ENCODE results near the gene FPGS. TPM values are rescaled to one million over a fixed set of nuclear protein-coding genes. Genes with fewer than 3 reads are reported as not detected.
A peak's percentile ranks its signal among the peaks of the same experiment; 100 is the strongest.

The FPGS gene
- polyA plus RNA-seq, 3 donors = 35.6 to 42.0 (median 39.4) TPM

DNA sequence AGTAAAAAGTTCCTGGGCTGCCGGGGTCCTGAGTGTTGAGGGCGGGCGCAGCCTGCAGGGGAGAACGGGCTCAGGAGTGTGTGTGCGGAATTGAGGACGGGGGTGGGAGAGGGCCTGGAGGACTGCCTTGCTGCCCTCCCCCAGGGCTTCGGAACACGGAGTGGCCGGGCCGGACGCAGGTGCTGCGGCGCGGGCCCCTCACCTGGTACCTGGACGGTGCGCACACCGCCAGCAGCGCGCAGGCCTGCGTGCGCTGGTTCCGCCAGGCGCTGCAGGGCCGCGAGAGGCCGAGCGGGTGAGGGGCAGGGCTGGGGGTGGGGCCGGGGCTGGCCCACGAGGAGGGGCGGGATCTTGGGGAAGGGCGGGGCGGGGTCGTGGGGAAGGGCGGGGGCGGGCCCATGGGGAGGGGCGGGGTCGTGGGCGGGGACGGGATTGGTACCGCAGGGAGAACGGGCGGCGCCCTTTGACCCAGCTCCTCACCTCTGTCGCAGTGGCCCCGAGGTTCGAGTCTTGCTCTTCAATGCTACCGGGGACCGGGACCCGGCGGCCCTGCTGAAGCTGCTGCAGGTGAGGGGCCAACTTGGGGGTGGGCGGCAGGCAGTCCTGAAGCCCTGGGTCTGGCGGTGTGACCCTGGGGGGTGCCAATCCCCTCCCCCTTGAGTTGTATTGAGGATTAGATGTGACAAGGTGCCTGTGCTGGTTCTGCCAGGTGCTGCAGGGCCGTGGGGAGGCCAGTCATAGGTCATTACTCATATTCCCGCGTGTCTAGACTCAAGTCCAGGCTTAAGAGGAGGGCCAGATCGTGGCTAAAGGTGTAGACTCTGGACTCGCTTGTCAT, 7.1 kb downstream of the FPGS start:
- DNase-seq (ENCODE audit: low read depth in 3 of 3, low spot score in 2 of 3) = no peak

DNA sequence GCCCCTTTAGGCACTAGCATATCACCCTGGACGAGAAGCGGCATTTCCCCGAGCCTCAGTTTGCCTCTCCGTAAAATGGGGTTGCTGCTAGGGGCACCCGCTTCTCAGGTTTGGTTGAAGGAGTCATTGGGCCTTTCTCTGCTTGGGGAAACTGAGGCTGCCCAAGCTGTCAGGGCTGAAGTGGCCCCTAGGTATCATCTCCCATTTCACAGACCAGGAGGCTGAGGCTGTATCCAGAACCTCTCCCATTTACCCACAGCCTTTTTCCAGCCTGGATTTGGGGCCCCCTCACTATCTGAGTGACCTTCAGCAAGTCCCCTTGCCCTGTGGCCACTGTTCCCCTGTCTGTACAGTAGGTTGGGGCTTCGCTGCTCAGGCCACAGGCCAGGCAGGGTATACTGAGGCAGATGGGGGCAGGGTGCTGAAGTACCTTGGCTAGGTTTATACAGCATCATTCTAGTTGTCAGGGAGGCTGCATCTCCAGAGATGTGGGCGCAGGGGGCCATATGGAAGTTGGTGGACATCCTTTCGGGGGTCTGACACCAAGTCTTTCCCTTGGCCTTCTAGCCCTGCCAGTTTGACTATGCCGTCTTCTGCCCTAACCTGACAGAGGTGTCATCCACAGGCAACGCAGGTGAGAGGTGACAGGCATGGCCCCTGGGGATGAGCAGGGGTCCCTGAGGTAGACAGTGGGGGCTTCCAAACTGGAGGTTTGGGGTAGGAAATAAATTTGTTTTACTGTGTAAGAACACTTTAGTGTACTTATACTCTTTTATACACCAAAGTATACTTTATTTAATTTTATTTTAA, 7.9 kb downstream of the FPGS start:
- no peak for DNase-seq (ENCODE audit: low read depth in 3 of 3, low spot score in 2 of 3)

DNA sequence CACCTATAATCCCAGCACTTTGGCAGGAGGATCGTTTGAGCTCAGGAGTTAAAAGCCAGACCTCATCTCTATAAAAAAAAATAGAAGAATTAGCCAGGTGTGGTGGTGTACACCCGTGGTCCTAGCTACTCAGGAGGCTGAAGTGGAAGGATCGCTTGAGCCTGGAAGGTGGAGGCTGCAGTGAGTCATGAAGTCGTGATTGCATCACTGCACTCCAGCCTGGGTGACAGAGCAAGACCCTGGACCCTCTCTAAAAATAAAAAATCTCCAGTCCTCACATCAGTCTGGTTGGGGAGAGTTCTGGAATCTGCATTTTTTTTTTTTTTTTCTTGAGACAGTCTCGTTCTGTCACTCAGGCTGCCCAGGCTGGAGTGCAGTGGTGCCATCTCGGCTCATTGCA, 9.3 kb downstream of the FPGS start:
- no peak for DNase-seq (ENCODE audit: low read depth in 3 of 3, low spot score in 2 of 3)

DNA sequence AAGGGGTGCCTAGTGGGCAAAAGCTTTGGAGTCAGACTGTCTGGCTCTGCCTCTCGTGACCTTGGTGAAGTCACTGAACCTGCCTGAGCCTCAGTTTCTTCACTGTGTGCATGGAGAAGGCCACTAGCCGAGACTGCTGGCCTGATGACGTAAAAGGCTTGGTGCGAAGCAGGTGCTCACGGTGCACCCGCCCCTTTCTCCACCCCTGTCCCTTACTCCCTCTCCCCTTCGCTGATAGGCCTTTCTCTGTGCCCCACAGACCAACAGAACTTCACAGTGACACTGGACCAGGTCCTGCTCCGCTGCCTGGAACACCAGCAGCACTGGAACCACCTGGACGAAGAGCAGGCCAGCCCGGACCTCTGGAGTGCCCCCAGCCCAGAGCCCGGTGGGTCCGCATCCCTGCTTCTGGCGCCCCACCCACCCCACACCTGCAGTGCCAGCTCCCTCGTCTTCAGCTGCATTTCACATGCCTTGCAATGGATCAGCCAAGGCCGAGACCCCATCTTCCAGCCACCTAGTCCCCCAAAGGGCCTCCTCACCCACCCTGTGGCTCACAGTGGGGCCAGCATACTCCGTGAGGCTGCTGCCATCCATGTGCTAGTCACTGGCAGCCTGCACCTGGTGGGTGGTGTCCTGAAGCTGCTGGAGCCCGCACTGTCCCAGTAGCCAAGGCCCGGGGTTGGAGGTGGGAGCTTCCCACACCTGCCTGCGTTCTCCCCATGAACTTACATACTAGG, 10.4 kb downstream of the FPGS start:
- no peak for DNase-seq (ENCODE audit: low read depth in 3 of 3, low spot score in 2 of 3)

DNA sequence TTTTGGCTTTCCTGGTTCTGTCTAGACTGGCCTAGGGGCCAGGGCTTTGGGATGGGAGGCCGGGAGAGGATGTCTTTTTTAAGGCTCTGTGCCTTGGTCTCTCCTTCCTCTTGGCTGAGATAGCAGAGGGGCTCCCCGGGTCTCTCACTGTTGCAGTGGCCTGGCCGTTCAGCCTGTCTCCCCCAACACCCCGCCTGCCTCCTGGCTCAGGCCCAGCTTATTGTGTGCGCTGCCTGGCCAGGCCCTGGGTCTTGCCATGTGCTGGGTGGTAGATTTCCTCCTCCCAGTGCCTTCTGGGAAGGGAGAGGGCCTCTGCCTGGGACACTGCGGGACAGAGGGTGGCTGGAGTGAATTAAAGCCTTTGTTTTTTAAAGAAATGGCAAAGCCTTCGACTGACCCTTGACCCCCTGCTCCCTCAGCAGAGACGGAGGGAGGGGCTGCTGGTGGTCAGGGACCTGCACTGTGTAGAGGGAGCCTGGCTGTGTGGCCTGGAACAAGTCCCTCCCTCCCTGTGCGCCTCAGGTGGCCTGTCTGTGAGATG, 11.1 kb downstream of the FPGS start:
- no peak for DNase-seq (ENCODE audit: low read depth in 3 of 3, low spot score in 2 of 3)

DNA sequence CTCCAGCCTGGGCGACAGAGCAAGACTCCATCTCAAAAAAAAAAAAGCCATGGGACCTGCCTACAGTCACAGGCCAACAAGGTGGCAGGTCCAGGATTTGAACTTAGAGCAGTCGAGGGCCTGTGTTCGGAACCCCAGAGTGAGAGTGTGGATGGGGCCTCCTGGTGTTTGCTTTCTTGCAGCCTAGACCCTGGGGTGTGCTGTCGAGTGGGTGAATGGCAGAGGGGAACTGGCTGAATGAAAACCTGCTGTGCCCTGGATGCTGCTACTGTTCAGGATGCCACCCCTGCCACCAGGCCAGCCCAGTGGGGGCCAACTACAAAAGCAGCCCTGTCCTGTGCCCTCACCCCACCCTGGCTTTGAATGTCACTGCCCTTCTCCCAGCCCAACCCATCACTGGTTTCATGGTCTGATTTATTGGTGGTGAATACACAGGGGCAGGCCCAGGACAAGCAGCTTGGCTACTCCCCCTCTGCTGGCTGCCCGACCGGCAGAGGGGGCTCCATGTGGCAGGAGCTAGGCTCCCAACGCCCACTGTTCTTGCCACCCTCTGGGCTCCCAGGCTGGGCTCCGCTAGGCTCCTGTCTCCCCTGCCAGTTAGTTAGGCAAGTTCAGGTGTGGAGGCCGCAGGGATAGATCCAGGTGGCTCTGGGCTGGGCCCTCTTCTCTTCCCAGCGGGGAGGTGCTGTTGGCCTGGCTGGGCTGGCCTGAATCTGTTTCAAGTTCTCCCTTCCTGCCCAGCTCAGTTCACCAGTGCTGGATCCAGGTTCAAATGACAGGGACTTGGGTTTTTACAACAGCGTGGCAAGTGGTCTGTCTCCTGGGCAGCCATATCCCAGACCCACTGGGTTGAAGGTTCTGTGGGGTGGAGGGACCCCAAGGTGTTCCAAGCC, 12.2 kb downstream of the FPGS start:
- DNase-seq (ENCODE audit: low read depth in 3 of 3, low spot score in 2 of 3) = no peak

DNA sequence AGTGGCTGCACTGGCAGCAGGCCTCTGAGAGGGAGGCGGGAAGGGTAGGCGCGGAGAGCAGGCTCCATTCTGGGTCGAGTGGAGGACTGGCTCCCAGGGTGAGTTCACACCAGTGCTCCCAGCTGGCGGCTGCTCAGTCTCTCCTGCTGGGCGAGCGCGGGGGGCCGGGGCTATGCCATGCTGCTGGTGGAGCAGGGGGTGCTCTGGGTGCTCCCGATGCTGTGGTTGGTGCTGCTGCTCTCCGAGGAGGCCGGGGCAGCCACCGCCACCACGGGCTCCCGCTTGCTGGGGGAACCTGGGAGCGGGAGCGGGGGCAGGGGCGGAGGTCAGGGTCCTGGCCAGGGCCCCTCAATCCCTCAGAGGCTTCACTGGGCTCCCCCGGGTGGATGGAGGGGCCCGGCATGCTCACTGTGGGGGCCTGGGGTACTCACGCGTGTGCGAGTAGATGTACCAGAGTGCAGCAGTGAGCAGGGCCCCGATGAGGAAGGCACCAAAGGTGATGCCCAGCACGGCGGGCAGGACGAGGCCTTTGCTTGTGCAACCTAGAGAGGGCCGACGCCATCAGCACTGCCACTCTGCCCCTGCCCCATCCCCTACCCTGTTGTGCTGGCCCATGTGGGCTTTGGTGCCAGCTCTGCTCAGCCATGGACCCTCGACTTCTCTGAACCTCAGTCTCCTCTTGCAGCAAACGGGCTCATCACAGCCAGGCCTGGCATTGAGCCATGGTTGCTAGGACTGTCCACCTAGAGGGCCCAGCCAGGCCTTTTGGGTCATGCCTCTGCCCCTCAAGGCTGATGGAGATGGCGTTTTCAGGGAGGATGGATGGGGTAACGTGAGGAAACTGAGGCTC, 13.1 kb downstream of the FPGS start:
- no peak for DNase-seq (ENCODE audit: low read depth in 3 of 3, low spot score in 2 of 3)

DNA sequence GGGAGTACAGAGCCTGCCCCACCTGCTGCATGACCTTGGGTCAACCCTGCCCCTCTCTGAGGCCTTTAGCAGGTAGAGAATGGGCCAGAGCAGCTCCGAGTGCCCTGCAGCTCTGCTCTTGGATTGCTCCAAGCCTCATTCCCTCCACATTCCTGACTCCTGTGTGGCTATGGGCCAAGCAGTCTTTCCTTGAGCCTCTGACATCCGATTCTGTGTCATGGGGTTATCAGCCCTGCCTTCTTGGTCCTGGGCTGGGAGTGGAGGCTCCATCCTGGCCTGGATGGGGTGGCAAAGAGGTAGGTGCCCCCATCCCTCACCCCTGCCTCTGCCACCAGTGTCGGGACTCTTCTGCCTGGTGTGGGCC, 13.7 kb downstream of the FPGS start:
- DNase-seq (ENCODE audit: low read depth in 3 of 3, low spot score in 2 of 3) = no peak

DNA sequence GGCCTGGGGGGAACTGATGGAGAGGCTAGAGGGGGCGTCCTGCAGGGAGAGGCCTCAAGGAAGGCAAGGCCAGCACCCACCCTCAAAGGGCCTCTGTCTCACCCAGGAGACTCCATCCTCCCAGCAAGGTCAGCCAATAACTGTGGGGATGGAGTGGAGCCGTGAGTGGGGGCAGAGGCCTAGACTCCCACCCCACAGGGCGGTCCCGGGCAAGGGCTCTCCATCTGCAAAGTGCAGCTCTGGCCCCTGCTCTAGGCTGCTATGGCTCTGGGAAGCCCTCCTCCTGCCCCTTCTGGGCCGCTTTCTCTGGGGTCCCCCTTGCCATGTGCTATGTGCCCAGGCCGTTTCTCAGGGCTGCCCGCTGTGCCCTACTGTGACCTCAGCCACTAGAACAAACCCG, 14.0 kb downstream of the FPGS start:
- no peak for DNase-seq (ENCODE audit: low read depth in 3 of 3, low spot score in 2 of 3)

DNA sequence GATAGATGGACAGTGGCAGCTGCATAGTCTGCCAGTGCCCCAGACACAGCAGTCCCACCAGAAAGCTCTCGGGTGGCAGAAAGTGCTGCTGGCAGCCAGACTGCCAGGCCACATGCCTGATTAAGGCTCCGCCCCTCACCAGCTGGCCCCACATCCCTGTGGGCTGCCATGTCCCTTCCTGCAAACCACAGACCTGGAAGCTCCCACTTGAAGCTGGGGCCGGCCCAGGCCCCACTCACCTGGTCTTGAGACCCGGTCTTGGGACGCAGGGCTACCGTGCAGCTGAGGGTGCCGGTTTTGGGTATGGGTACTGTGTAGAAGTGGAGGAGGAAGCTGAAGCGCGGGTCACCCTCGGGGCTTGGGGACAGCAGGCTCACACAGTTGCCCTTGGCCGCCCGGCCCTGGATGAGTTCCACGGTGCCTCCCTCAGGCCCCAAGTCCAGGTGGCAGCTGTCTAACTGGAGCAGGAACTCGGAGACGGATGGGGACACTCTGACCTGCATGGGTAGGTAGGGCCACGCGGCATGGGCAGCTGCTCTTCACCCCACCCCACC, 15.3 kb downstream of the FPGS start:
- no peak for DNase-seq (ENCODE audit: low read depth in 3 of 3, low spot score in 2 of 3)

DNA sequence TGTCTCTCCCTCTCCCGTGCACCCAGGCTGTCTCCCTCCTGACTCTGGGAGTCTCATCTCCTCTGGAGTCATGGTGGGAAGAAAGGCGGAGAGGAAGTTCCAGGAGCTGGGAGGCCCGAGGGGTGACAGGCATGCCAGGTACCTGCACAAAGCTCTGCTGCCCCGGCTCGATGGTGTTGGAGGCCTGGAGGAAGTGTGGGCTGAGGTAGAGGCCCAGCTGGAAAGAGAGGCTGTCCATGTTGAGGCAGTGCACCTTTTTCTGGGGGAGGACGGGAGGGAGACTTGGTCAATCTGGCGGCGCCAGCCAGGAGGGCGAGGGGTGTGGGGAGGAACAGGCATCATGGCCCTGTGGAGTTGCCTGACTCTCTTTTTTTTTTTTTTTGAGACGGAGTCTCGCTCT, 15.9 kb downstream of the FPGS start:
- no peak for DNase-seq (ENCODE audit: low read depth in 3 of 3, low spot score in 2 of 3)

DNA sequence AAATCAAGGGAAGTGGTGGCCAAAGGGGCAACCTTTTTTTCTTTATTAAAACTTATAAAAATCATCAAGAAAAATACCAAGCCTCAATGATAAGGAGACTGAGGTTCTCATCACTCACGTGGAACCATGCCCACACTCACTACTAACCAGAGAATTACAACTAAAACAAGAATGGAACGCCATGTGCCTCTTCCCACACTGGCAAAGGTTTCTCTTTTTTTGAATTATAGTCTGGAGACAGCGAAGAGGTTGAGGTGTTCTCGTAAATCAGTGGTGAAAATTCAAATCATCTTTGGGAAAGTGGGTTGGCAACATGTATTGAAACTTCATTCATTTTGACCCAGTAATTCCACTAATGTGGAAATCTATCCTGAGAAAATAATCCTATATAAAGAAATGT, 19.4 kb downstream of the FPGS start:
- DNase-seq (ENCODE audit: low read depth in 3 of 3, low spot score in 2 of 3) = no peak

DNA sequence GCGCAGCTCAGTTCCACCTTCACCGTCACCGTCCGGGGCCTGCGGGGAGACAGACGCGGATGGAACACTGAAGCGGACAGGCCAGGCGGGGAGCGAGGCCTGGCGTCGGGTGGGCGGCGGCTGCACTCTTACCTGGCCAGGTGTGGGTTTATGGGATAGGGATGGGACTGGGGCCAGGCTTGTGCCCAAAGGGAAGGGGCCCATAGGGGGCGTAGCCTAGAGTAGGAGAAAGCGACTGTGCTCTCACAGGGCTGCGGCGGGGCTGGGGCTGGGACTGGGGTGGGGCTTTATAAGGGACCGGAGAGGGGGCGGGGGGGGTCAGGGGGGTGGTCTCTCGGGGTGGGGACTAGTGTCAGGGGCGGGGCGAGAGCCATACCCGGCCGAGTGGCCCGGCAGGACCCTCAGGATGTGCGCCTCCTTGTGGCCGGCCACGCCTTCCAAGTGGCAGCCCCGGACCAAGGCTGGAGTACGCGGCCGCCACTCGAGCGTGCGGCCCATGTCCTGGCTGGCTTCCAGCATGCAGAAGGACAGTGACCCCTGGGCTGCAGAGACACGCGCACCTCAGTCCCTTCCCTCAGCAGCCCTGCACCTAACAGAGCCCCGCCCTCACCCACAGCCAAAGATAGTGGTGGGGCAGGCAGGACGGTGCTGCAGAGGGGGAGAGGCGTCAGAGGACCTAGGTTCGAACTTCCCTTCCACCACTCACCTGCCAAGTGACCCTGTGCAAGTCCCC, 22.8 kb downstream of the FPGS start:
- no peak for DNase-seq (ENCODE audit: low read depth in 3 of 3, low spot score in 2 of 3)

DNA sequence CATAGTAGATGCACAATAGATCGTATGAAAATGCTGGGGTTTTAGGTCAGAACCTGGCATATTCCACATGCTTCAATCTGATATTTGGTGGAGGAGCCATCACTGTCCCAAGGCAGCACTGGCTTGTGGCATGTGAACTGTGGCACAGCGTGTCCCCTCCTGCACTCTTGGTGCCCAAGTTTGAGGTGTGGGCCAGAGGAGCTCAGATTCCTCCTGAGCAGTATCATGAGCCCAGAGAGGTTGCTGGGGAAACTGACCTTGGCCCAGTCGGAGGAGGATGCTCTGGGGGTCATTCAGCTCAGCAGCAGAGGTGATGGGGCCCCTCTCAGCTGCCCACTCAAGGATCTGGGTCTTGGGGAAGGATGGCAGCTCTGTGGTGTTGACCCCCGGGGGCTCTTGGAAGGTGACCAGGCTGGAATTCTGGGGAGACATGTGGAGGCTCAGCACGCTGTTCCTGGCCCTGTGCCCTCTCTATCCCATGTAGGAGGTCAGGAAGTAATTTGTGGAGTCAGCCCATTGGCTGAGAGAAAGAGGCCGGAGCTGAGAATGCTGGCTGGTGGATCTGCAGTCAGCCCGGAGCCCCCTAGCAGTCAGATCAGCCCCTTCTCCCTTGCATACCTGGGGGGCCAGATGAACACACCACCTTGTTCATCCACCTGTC, 23.7 kb downstream of the FPGS start:
- no peak for DNase-seq (ENCODE audit: low read depth in 3 of 3, low spot score in 2 of 3)

DNA sequence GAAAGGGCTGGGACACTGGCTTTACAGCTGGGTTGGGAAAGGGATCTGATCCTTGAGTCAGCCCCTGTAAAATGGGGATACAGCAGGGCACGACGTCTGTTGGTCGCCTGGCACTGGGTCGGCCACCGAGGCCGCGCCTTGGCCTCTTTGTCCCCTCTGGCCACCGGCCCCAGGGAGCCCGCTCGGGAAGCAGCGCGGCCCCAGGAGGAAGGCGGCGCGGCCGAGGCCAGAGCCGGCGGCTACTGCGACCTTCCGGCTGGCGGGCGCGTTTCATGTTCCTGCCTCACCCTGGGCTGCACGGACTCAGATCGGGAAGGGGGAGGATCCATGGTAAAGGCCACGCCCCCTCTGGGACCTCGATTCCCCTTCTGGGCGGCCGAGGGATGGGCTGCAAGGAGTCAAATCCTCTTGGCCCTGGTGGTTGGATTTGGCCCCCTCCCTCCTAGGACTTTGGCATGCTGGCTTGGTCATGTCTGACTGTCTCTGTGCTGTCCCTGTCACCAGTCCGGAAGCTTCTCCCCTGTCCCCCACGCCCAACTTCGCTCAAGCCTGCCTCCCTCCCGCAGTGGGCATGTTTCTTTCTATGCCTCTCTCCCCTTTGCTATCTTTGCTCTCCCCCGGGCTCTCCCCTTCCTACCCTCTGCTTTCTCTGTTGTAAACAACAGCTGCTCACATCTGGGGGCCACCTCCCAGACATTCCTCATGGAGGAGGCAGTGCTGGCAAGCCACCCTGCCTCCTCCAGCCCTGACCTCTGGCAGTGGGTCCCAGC, 25.8 kb downstream of the FPGS start:
- DNase-seq (ENCODE audit: low read depth in 3 of 3, low spot score in 2 of 3) = peak; percentile 57 to 74 (median 68)

DNA sequence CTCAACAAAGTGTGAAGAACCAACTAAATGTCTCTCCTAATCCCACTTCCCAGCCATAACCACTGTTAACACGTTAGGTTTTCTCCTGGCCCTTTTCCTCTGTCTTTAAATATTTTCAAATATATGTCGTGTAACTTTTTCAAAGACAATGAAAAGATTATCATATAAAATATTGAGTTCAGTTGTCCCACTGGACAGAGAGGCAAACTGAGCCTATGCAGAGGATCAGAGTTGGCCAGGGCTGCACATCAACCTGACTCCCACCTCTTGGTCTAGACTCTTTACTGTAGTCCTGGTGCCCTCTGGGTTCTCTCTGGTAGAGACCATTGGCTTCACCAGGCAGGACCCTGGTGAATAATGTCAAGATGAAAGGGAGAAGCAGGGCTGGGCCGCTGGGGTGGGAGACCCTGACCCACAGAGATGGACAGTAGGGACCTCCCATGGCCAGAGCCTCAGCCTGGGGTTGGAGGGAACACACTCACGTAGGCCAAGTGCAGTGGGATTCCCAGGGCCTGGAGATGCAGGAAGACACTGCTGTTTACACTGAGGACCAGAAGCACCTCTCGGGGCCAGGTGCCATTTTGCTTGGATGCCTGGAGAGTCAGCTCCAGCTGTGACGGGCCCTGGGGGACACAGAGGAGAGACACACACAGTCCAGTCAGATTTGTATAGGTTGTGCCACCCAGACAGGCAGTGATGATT, 26.7 kb downstream of the FPGS start:
- no peak for DNase-seq (ENCODE audit: low read depth in 3 of 3, low spot score in 2 of 3)

All from right renal cortex interstitium (tissue), 3 donors.